Measurements from ENCODE around the gene MAIP1.
"Not testable (repeated sequence)": the region's sequence is repeated elsewhere in the genome, so short reads cannot be mapped to it uniquely, and the experiment has no call there.

The MAIP1 gene

GRCh38 chr2:199955339-199956061 lies at the start of gene MAIP1, which contains the start of gene TYW5:
TSS of gene MAIP1 (plus strand) at chr2:199955582. CDS start at chr2:199955799, 217 bp downstream.
TSS of gene TYW5 (minus strand) at chr2:199955491. CDS start at chr2:199955470, 21 bp downstream.
- peak; percentile 42 for DNase-seq

- no peak for DNase-seq
Observed at GRCh38 chr2:199907008-199907714, 48.2 kb upstream of the MAIP1 start.

GRCh38 chr2:199910338-199911051 lies 44.9 kb upstream of the MAIP1 start:
- no peak for DNase-seq

GRCh38 chr2:199911052-199911876 lies 44.1 kb upstream of the MAIP1 start, which contains the start of gene C2orf69:
TSS of gene C2orf69 (plus strand) at chr2:199911293. CDS start at chr2:199911439, 146 bp downstream.
- peak; percentile 85 for DNase-seq

GRCh38 chr2:199911877-199912161 lies 43.6 kb upstream of the MAIP1 start:
- no peak for DNase-seq

- not testable (repeated sequence) for DNase-seq
Observed at GRCh38 chr2:199912553-199913114, 42.7 kb upstream of the MAIP1 start.

- DNase-seq: no peak
Observed at GRCh38 chr2:199914372-199914958, 40.9 kb upstream of the MAIP1 start.

- no peak for DNase-seq
Observed at GRCh38 chr2:199916980-199917379, 38.4 kb upstream of the MAIP1 start.

- no peak for DNase-seq
Observed at GRCh38 chr2:199922856-199923255, 32.5 kb upstream of the MAIP1 start.

- DNase-seq: no peak
Observed at GRCh38 chr2:199923924-199924323, 31.5 kb upstream of the MAIP1 start.

- DNase-seq: no peak
Observed at GRCh38 chr2:199926806-199927205, 28.6 kb upstream of the MAIP1 start.

- no peak for DNase-seq
Observed at GRCh38 chr2:199928226-199928625, 27.2 kb upstream of the MAIP1 start.

- no peak for DNase-seq
Observed at GRCh38 chr2:199928626-199929025, 26.8 kb upstream of the MAIP1 start.

- no peak for DNase-seq
Observed at GRCh38 chr2:199929262-199929661, 26.1 kb upstream of the MAIP1 start.

GRCh38 chr2:199932312-199932855 lies 23.0 kb upstream of the MAIP1 start:
- no peak for DNase-seq

- DNase-seq: no peak
Observed at GRCh38 chr2:199933466-199933865, 21.9 kb upstream of the MAIP1 start.

GRCh38 chr2:199936554-199936953 lies 18.8 kb upstream of the MAIP1 start:
- no peak for DNase-seq

GRCh38 chr2:199940373-199940772 lies 15.0 kb upstream of the MAIP1 start:
- no peak for DNase-seq

- DNase-seq: no peak
Observed at GRCh38 chr2:199943373-199943772, 12.0 kb upstream of the MAIP1 start.

- DNase-seq: no peak
Observed at GRCh38 chr2:199946196-199946595, 9.2 kb upstream of the MAIP1 start.

- no peak for DNase-seq
Observed at GRCh38 chr2:199946836-199947235, 8.5 kb upstream of the MAIP1 start.

GRCh38 chr2:199950396-199950795 lies 5.0 kb upstream of the MAIP1 start:
- no peak for DNase-seq
